ENCODE results near the gene OPCML.

The OPCML gene

DNA sequence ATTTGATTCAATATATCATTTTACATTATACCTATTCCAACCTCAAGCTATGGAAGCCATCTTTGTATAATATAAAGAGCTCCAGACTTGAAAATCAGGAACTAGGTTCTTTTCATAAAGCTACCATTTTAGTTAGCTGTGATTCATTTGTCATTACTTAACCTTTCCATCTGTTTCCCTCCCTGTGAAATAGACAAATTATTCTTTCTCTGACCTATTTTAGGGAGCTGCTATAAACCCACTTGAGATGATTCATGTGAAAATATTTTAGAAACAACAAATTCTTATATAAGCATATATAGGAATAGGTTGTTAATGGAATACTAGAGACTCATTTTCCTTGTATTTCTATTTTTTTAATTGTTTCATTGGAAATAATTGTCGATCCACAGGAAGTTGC lies 1012.1 kb downstream of the OPCML start:
- H3K4me3 ChIP-seq (ENCODE audit: severe bottlenecking) = no peak overlapping the region
- no peak for DNase-seq (ENCODE audit: low spot score)
- H3K4me1 ChIP-seq (ENCODE audit: insufficient read depth, poor library complexity, severe bottlenecking) = no peaks in the 10 kb centered on the region
- H3K36me3 ChIP-seq (ENCODE audit: low read depth) = no peaks in the 10 kb centered on the region
- H3K27me3 ChIP-seq (ENCODE audit: insufficient read depth, poor library complexity, severe bottlenecking) = no peaks in the 10 kb centered on the region
- TF ChIP-seq, protein P1, sequence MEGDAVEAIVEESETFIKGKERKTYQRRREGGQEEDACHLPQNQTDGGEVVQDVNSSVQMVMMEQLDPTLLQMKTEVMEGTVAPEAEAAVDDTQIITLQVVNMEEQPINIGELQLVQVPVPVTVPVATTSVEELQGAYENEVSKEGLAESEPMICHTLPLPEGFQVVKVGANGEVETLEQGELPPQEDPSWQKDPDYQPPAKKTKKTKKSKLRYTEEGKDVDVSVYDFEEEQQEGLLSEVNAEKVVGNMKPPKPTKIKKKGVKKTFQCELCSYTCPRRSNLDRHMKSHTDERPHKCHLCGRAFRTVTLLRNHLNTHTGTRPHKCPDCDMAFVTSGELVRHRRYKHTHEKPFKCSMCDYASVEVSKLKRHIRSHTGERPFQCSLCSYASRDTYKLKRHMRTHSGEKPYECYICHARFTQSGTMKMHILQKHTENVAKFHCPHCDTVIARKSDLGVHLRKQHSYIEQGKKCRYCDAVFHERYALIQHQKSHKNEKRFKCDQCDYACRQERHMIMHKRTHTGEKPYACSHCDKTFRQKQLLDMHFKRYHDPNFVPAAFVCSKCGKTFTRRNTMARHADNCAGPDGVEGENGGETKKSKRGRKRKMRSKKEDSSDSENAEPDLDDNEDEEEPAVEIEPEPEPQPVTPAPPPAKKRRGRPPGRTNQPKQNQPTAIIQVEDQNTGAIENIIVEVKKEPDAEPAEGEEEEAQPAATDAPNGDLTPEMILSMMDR (IDR thresholded peaks at IDR 0.05; ENCODE audit: poor library complexity, severe bottlenecking) = no peak
- no peak for ATAC-seq (ENCODE audit: low read depth)
- H3K9me3 ChIP-seq (ENCODE audit: severe bottlenecking) = no peaks in the 10 kb centered on the region
- no peak overlapping the region for H3K27ac ChIP-seq (ENCODE audit: poor library complexity, severe bottlenecking)

DNA sequence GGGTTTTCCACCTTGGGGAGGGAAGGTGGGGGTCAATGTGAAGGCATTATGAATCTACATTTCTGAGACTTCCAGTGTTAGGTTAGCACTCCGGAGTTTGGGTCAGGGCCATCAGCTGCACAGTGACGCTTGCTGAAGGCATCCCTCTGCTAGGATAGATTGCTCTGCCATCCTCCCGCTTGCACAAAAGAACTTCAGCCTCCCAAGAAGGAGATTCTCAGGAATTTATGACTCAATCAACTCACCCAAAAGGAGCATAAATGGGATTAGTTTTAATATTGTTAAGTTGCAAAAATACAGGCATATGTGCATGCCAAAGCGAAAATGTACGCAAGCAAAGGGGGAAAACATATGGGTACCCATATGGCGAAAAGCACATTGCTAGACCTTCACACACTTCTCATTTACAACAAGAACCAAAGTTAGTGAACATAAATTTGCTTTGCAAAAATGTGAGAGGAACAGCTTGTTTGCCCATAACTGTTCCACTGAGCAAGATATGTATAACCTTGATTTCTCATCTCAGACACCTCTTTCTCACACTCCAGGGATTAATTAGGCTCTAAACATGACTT lies 1013.0 kb downstream of the OPCML start:
- H3K27me3 ChIP-seq (ENCODE audit: insufficient read depth, poor library complexity, severe bottlenecking) = no peaks in the 10 kb centered on the region
- H3K27ac ChIP-seq (ENCODE audit: poor library complexity, severe bottlenecking) = no peak overlapping the region
- ATAC-seq (ENCODE audit: low read depth) = no peak
- DNase-seq (ENCODE audit: low spot score) = no peak
- no peaks in the 10 kb centered on the region for H3K9me3 ChIP-seq (ENCODE audit: severe bottlenecking)
- TF ChIP-seq, protein P1 (IDR thresholded peaks at IDR 0.05; ENCODE audit: poor library complexity, severe bottlenecking) = no peak
- H3K4me1 ChIP-seq (ENCODE audit: insufficient read depth, poor library complexity, severe bottlenecking) = no peaks in the 10 kb centered on the region
- H3K36me3 ChIP-seq (ENCODE audit: low read depth) = no peaks in the 10 kb centered on the region
- H3K4me3 ChIP-seq (ENCODE audit: severe bottlenecking) = no peak overlapping the region

DNA sequence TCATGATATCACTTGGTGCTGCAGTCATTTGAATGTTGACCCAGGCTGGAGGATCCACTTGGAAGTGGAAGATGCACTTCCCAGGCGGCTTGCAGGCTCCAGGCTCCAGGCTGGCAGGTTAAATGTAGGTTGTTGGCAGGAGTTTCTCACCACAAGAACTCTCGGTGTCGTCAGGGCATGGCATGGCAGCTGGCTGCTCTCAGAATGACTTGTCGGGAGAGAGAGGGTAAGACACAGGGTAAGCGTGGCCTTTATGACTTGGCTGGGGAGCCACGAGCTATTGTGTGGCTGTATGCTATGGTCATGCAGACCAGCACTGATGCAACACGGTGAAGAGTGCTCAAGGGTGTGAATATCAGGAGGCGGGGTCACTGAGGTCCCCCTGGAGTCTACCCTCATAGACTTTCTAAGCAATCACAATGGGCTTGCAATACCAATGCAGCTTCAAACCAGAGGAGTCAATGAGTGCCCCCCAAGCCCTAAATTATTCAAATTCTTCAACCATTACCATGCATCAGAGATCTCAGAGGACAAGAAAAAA lies 1027.7 kb downstream of the OPCML start:
- TF ChIP-seq, protein P1 (IDR thresholded peaks at IDR 0.05; ENCODE audit: poor library complexity, severe bottlenecking) = no peak
- ATAC-seq (ENCODE audit: low read depth) (no peak), DNase-seq (ENCODE audit: low spot score) (no peak)
- no peaks in the 10 kb centered on the region for H3K4me1 ChIP-seq (ENCODE audit: insufficient read depth, poor library complexity, severe bottlenecking)
- no peaks in the 10 kb centered on the region for H3K36me3 ChIP-seq (ENCODE audit: low read depth)
- no peak overlapping the region for H3K27ac ChIP-seq (ENCODE audit: poor library complexity, severe bottlenecking)
- no peak overlapping the region for H3K4me3 ChIP-seq (ENCODE audit: severe bottlenecking)
- no peaks in the 10 kb centered on the region for H3K9me3 ChIP-seq (ENCODE audit: severe bottlenecking)
- H3K27me3 ChIP-seq (ENCODE audit: insufficient read depth, poor library complexity, severe bottlenecking) = peaks cover 18% of the 10 kb centered on the region

DNA sequence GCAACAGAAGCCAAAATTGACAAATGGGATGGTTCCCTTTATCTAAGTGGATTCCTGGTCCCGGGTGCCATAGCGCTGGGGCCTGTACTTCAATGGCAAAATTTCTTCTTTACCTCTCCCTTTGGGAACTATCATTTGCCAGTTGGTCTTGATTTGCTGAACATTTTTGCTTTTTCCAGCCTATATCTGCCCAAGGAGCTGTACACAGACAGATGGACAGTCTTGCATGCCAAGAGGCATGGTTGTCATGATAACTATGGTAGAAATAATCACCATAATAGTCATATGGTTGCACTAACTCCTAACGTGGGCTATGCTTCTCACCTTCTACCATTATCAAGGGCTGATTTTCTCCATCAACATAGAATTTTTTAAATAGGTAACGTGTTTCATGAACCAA lies 1030.9 kb downstream of the OPCML start:
- TF ChIP-seq, protein P1 (IDR thresholded peaks at IDR 0.05; ENCODE audit: poor library complexity, severe bottlenecking) = no peak
- DNase-seq (ENCODE audit: low spot score) (no peak), ATAC-seq (ENCODE audit: low read depth) (no peak)
- H3K36me3 ChIP-seq (ENCODE audit: low read depth) = no peaks in the 10 kb centered on the region
- H3K4me3 ChIP-seq (ENCODE audit: severe bottlenecking) = no peak overlapping the region
- peaks cover 17% of the 10 kb centered on the region for H3K27me3 ChIP-seq (ENCODE audit: insufficient read depth, poor library complexity, severe bottlenecking)
- H3K4me1 ChIP-seq (ENCODE audit: insufficient read depth, poor library complexity, severe bottlenecking) = no peaks in the 10 kb centered on the region
- no peaks in the 10 kb centered on the region for H3K9me3 ChIP-seq (ENCODE audit: severe bottlenecking)
- no peak overlapping the region for H3K27ac ChIP-seq (ENCODE audit: poor library complexity, severe bottlenecking)

DNA sequence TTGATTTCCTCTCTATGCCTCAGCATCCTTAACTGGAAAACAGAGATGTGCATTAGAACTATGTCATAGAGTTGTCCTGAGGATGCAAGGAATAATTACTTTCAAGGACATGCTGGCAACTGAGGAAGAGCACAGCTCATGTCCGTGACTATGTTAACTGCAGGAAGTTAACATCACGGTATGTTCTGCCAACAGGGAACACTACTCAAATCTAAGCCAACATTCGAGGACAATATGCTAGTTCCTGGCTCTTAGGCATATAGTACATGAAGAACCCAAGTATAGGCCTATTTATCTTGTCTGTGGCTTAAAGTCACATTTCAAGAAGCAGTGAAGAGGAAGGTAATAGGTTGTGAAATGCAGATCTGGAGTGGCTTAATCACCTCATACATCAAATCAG lies 1032.6 kb downstream of the OPCML start:
- H3K27ac ChIP-seq (ENCODE audit: poor library complexity, severe bottlenecking) = no peak overlapping the region
- TF ChIP-seq, protein P1 (IDR thresholded peaks at IDR 0.05; ENCODE audit: poor library complexity, severe bottlenecking) = no peak
- H3K36me3 ChIP-seq (ENCODE audit: low read depth) = no peaks in the 10 kb centered on the region
- ATAC-seq (ENCODE audit: low read depth) (no peak), DNase-seq (ENCODE audit: low spot score) (no peak)
- no peaks in the 10 kb centered on the region for H3K9me3 ChIP-seq (ENCODE audit: severe bottlenecking)
- no peak overlapping the region for H3K4me3 ChIP-seq (ENCODE audit: severe bottlenecking)
- H3K27me3 ChIP-seq (ENCODE audit: insufficient read depth, poor library complexity, severe bottlenecking) = peaks cover 3% of the 10 kb centered on the region
- no peaks in the 10 kb centered on the region for H3K4me1 ChIP-seq (ENCODE audit: insufficient read depth, poor library complexity, severe bottlenecking)
